H1 (cell line): ENCODE data around the gene HMCN1. TPM values are rescaled to one million over a fixed set of nuclear protein-coding genes. Genes with fewer than 3 reads are reported as not detected.

Experiments used
- BRCA1 ChIP-seq: IDR thresholded peaks from 2 replicates; pipeline ENCODE4 v1.6.1; 2012; ENCODE audit warnings: low read depth, low read length, improper control_type of control experiment
- CEBPB ChIP-seq: IDR thresholded peaks from 2 replicates; pipeline ENCODE4 v1.6.1; 2012; ENCODE audit warnings: low read depth, low read length
- CREB1 ChIP-seq: IDR thresholded peaks from 2 replicates; pipeline ENCODE4 v1.6.1; 2012; ENCODE audit warnings: inconsistent platforms
- JUN ChIP-seq: IDR thresholded peaks from 2 replicates; pipeline ENCODE4 v1.6.1; 2011; ENCODE audit warnings: low read depth, mild to moderate bottlenecking, improper control_type of control experiment, low read length
- NANOG ChIP-seq: IDR thresholded peaks from 2 replicates; pipeline ENCODE4 v1.6.1; 2011; ENCODE audit warnings: low read length, low read depth, mild to moderate bottlenecking, inconsistent platforms; ENCODE audit not compliant: insufficient read depth, poor library complexity, severe bottlenecking
- TAF1 ChIP-seq: IDR thresholded peaks from 2 replicates; pipeline ENCODE4 v1.6.1; 2011; ENCODE audit warnings: mild to moderate bottlenecking, low read depth, low read length
- TAF7 ChIP-seq: optimal IDR thresholded peaks from 2 replicates; pipeline ENCODE3; 2011; ENCODE audit warnings: low read depth, mild to moderate bottlenecking, inconsistent platforms, low read length, moderate library complexity, borderline replicate concordance
- TBP ChIP-seq: IDR thresholded peaks from 2 replicates; pipeline ENCODE4 v1.6.1; 2011; ENCODE audit warnings: low read depth, low read length, improper control_type of control experiment
- TEAD4 ChIP-seq: IDR thresholded peaks from 2 replicates; pipeline ENCODE4 v1.6.1; 2012; ENCODE audit warnings: low read depth, low read length, inconsistent platforms, mixed read lengths
- polyA plus RNA-seq, 7 experiments: library from polyadenylated mRNA; depleted of rRNA in 3 of 7; stranded (reverse) in 5 of 7; unstranded in 2 of 7; fragments of >200 nt in 5 of 7; fragments of 200-250 nt in 2 of 7; gene quantifications; 1 replicate in 5 of 7; 2 replicates in 1 of 7; 4 replicates in 1 of 7; pipeline versions ENCODE4 v1.2.1 to v1.2.3, GENCODE V29; 2011 to 2013; ENCODE audit warnings: missing spikeins in 2 of 7, mixed read lengths in 2 of 7
- total RNA-seq: library from RNA; stranded (reverse); fragmentation: NEBNext Ultra II Directional; extraction: Animal tissue kit (Norgen Biotek cat#: 25700); gene quantifications from 2 replicates; pipeline ENCODE4 v1.2.1, GENCODE V29; 2021
- TF ChIP-seq, protein P1 (sequence below): fragments of 300-600 bp; sonication (generic); IDR thresholded peaks from 2 replicates; pipeline ENCODE4 v1.7.1; 2012; ENCODE audit warnings: low read length, moderate library complexity, mild to moderate bottlenecking, inconsistent platforms; ENCODE audit not compliant: insufficient replicate concordance
- TF ChIP-seq, protein P2 (sequence below): IDR thresholded peaks from 2 replicates; pipeline ENCODE4 v1.6.1; 2012; ENCODE audit warnings: inconsistent platforms

HMCN1 gene
- total and polyA plus RNA-seq, 2 of the 8 experiments (the other 6 are each of a cell fraction or from before 2014, with no cell fraction given) = 13.8 to 14.6 TPM

DNA sequence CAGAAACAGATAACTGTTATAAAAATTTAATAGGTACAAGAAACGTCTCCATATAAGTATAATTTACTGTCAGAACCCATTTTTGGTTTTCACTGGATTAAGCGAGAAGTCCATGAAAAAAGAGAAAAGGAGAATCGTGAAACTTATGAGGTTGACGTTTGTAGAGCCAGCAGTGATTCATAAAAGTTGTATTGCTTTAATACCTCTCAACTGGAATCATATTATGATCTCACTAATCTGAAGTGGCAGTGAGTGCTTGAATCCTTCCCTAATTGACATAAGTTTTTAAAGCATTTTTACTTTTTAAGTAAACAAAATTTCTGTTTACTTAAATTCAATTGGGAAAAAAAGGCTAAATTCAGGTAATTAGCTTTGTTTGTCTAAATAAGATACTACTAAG, 325.6 kb downstream of the HMCN1 start (continued):
- TF ChIP-seq, protein P1, sequence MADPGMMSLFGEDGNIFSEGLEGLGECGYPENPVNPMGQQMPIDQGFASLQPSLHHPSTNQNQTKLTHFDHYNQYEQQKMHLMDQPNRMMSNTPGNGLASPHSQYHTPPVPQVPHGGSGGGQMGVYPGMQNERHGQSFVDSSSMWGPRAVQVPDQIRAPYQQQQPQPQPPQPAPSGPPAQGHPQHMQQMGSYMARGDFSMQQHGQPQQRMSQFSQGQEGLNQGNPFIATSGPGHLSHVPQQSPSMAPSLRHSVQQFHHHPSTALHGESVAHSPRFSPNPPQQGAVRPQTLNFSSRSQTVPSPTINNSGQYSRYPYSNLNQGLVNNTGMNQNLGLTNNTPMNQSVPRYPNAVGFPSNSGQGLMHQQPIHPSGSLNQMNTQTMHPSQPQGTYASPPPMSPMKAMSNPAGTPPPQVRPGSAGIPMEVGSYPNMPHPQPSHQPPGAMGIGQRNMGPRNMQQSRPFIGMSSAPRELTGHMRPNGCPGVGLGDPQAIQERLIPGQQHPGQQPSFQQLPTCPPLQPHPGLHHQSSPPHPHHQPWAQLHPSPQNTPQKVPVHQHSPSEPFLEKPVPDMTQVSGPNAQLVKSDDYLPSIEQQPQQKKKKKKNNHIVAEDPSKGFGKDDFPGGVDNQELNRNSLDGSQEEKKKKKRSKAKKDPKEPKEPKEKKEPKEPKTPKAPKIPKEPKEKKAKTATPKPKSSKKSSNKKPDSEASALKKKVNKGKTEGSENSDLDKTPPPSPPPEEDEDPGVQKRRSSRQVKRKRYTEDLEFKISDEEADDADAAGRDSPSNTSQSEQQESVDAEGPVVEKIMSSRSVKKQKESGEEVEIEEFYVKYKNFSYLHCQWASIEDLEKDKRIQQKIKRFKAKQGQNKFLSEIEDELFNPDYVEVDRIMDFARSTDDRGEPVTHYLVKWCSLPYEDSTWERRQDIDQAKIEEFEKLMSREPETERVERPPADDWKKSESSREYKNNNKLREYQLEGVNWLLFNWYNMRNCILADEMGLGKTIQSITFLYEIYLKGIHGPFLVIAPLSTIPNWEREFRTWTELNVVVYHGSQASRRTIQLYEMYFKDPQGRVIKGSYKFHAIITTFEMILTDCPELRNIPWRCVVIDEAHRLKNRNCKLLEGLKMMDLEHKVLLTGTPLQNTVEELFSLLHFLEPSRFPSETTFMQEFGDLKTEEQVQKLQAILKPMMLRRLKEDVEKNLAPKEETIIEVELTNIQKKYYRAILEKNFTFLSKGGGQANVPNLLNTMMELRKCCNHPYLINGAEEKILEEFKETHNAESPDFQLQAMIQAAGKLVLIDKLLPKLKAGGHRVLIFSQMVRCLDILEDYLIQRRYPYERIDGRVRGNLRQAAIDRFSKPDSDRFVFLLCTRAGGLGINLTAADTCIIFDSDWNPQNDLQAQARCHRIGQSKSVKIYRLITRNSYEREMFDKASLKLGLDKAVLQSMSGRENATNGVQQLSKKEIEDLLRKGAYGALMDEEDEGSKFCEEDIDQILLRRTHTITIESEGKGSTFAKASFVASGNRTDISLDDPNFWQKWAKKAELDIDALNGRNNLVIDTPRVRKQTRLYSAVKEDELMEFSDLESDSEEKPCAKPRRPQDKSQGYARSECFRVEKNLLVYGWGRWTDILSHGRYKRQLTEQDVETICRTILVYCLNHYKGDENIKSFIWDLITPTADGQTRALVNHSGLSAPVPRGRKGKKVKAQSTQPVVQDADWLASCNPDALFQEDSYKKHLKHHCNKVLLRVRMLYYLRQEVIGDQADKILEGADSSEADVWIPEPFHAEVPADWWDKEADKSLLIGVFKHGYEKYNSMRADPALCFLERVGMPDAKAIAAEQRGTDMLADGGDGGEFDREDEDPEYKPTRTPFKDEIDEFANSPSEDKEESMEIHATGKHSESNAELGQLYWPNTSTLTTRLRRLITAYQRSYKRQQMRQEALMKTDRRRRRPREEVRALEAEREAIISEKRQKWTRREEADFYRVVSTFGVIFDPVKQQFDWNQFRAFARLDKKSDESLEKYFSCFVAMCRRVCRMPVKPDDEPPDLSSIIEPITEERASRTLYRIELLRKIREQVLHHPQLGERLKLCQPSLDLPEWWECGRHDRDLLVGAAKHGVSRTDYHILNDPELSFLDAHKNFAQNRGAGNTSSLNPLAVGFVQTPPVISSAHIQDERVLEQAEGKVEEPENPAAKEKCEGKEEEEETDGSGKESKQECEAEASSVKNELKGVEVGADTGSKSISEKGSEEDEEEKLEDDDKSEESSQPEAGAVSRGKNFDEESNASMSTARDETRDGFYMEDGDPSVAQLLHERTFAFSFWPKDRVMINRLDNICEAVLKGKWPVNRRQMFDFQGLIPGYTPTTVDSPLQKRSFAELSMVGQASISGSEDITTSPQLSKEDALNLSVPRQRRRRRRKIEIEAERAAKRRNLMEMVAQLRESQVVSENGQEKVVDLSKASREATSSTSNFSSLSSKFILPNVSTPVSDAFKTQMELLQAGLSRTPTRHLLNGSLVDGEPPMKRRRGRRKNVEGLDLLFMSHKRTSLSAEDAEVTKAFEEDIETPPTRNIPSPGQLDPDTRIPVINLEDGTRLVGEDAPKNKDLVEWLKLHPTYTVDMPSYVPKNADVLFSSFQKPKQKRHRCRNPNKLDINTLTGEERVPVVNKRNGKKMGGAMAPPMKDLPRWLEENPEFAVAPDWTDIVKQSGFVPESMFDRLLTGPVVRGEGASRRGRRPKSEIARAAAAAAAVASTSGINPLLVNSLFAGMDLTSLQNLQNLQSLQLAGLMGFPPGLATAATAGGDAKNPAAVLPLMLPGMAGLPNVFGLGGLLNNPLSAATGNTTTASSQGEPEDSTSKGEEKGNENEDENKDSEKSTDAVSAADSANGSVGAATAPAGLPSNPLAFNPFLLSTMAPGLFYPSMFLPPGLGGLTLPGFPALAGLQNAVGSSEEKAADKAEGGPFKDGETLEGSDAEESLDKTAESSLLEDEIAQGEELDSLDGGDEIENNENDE = no peak
- TF ChIP-seq CREB1 (no peak), TEAD4 (no peak), NANOG (no peak), JUN (no peak), TBP (no peak), BRCA1 (no peak), TAF7 (no peak), CEBPB (no peak), TAF1 (no peak)
- TF ChIP-seq, protein P2, sequence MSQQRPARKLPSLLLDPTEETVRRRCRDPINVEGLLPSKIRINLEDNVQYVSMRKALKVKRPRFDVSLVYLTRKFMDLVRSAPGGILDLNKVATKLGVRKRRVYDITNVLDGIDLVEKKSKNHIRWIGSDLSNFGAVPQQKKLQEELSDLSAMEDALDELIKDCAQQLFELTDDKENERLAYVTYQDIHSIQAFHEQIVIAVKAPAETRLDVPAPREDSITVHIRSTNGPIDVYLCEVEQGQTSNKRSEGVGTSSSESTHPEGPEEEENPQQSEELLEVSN = no peak
